OCI-LY7 (cell line): ENCODE data around the gene ING1. TPM values are rescaled to one million over a fixed set of nuclear protein-coding genes. Genes with fewer than 3 reads are reported as not detected.
A peak's percentile ranks its signal among the peaks of the same experiment; 100 is the strongest.

ENCODE experiments used
- BruUV-seq: library from RNA; stranded (reverse); fragments of 400-500 nt; replicated peaks from 2 replicates; lab custom pipeline; 2021; lab: Mats Ljungman, UMichigan
- CTCF ChIA-PET: fragments of 300-600 bp; sonication (Branson Sonifier 250); formaldehyde crosslinking; loops from one replicate; lab custom pipeline; 2022; ENCODE audit warnings: antibody characterized with exemption; ENCODE audit not compliant: unreplicated experiment; lab: Charles Lee
- POLR2A ChIA-PET: fragments of 300-600 bp; sonication (Branson Sonifier 250); formaldehyde crosslinking; loops from one replicate; lab custom pipeline; 2022; ENCODE audit warnings: antibody characterized with exemption; lab: Charles Lee
- DNase-seq: peaks from one replicate; pipeline ENCODE4 v3.0.0-alpha.2; 2015; ENCODE audit warnings: low spot score
- H2AFZ ChIP-seq: fragments of 200-600 bp; sonication (generic), shearing (Covaris generic); 2 replicates; pipeline ENCODE4 v1.6.1; 2014; ENCODE audit warnings: mild to moderate bottlenecking, antibody characterized with exemption, low read length, moderate library complexity
- H3K27ac ChIP-seq: fragments of 200-600 bp; sonication (generic); 2 replicates; pipeline ENCODE4 v1.5.1; 2014; ENCODE audit warnings: mixed run types, low read depth, mild to moderate bottlenecking, moderate library complexity, low read length, inconsistent platforms; ENCODE audit not compliant: poor library complexity, severe bottlenecking
- H3K36me3 ChIP-seq: fragments of 200-600 bp; sonication (generic); 2 replicates; pipeline ENCODE4 v1.6.1; 2014; ENCODE audit warnings: mild to moderate bottlenecking, antibody characterized with exemption, low read length, moderate library complexity, mixed read lengths; ENCODE audit not compliant: insufficient read depth
- H3K4me1 ChIP-seq: fragments of 200-600 bp; sonication (generic); 2 replicates; pipeline ENCODE4 v1.5.1; 2014; ENCODE audit warnings: mild to moderate bottlenecking, low read length; ENCODE audit not compliant: insufficient read depth, poor library complexity, severe bottlenecking
- H3K4me2 ChIP-seq: fragments of 200-600 bp; sonication (generic); 2 replicates; pipeline ENCODE4 v1.6.1; 2014; ENCODE audit warnings: mild to moderate bottlenecking, low read length
- H3K4me3 ChIP-seq: fragments of 200-600 bp; sonication (generic); 2 replicates; pipeline ENCODE4 v1.5.1; 2014; ENCODE audit warnings: mild to moderate bottlenecking, low read depth, low read length; ENCODE audit not compliant: poor library complexity, severe bottlenecking
- H3K79me2 ChIP-seq: fragments of 200-600 bp; sonication (generic); 2 replicates; pipeline ENCODE4 v1.6.1; 2016; ENCODE audit warnings: low read depth, mild to moderate bottlenecking, low read length, moderate library complexity, mixed read lengths; ENCODE audit not compliant: insufficient read depth
- H3K9me2 ChIP-seq: fragments of 200-600 bp; sonication (generic); 2 replicates; pipeline ENCODE4 v1.6.1; 2016; ENCODE audit warnings: mild to moderate bottlenecking, low read length, mixed read lengths; ENCODE audit not compliant: insufficient read depth
- H3K9me3 ChIP-seq: fragments of 200-600 bp; sonication (generic); 2 replicates; pipeline ENCODE4 v1.6.1; 2014; ENCODE audit warnings: mild to moderate bottlenecking, mixed run types, low read length, mixed read lengths
- H4K20me1 ChIP-seq: fragments of 200-600 bp; sonication (generic); 2 replicates; pipeline ENCODE4 v1.6.1; 2014; ENCODE audit warnings: mild to moderate bottlenecking, antibody characterized with exemption, low read length, moderate library complexity, mixed read lengths; ENCODE audit not compliant: insufficient read depth
- EZH2phosphoT487 ChIP-seq: fragments of 200-600 bp; sonication (generic); IDR thresholded peaks from 2 replicates; pipeline ENCODE4 v1.6.1; 2018; ENCODE audit warnings: low read depth, borderline replicate concordance, mild to moderate bottlenecking, mixed run types, antibody characterized with exemption, low read length, moderate library complexity, mixed read lengths
- intact Hi-C: fragments of 100-400 bp; cut with micrococcal nuclease; formaldehyde crosslinking; loops from one replicate; pipeline ENCODE4 v1.10.0; 2022; ENCODE audit not compliant: unreplicated experiment
- total RNA-seq, 2 experiments: library from RNA; depleted of rRNA in 1 of 2; stranded (reverse); fragments of >200 nt in 1 of 2; shearing (Covaris generic) in 1 of 2; gene quantifications; 2 replicates each; pipeline ENCODE4 v1.2.3, GENCODE V29; 2014 to 2022
- TF ChIP-seq, protein P1 (sequence below): fragments of 200-600 bp; sonication (generic); conservative IDR thresholded peaks from 2 replicates; pipeline ENCODE4 v1.5.1; 2014; ENCODE audit warnings: mild to moderate bottlenecking, antibody characterized with exemption, low read length, moderate library complexity, mixed read lengths

ING1 gene
- total RNA-seq, 2 experiments from 2014 or later, result 9.6 to 14.7 TPM

DNA sequence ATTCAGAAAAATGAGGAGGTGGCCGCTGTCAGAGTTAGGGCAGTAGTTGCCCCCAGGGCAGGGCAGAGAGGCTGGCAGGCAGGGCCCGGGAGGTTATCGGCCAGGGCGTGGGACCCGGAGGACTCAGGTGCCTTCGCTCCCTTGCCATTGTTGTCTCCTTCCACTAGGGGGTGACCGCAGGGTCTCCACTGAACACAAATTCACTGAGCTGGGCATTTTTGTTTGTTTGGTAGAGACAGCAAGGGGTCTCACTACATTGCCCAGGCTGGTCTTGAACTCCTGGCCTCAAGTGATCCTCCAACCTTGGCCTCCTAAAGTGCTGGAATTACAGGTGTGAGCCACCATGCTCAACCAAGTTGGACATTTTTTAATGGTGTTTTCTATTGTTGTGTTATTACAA is 32.6 kb upstream of the ING1 start:
- CTCF ChIA-PET, result no interaction called here

DNA sequence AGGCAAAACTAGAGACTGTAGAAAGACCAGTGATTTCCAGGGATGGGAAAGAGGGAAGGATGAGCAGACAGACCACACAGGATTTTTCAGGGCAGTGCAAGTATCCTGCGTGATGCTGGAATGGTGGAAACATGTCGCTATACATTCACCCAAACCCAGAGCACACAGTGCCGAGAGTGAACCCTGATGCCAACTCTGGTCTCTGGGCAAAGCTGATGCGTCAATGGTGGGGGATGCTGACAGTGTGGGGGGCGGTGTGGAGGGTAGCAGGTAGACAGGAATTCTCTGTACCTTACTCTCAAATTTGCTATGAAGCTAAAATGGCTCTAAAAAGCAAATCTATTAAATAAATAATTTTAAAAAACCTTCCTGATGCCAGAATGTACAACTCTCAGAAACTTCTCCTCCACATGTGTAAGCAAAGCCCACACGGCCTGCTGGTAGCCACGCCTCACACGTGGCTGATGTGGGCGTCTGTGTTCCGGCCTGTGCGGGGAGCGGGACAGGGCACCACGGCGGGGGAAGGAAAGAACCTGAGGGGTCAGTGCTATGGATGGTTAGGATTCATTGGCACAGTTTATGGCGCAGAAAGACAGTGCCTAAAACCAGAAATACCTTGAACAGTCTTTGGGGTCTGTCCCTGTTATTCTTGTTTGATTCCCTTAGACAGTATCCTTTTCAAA is 31.5 kb upstream of the ING1 start:
- Histone ChIP-seq H3K4me2 (no peak overlapping the region), H3K36me3 (peaks cover 49% of the 10 kb centered on the region; the same call in 1 of the 2 replicates), H3K9me2 (no peaks in the 10 kb centered on the region), H2AFZ (no peak overlapping the region), H3K79me2 (no peaks in the 10 kb centered on the region), H3K4me3 (no peak overlapping the region), H3K27ac (no peak overlapping the region), H4K20me1 (no peaks in the 10 kb centered on the region), H3K9me3 (no peaks in the 10 kb centered on the region), H3K4me1 (peaks cover 22% of the 10 kb centered on the region)
- TF ChIP-seq EZH2phosphoT487, result no peak
- TF ChIP-seq, protein P1, sequence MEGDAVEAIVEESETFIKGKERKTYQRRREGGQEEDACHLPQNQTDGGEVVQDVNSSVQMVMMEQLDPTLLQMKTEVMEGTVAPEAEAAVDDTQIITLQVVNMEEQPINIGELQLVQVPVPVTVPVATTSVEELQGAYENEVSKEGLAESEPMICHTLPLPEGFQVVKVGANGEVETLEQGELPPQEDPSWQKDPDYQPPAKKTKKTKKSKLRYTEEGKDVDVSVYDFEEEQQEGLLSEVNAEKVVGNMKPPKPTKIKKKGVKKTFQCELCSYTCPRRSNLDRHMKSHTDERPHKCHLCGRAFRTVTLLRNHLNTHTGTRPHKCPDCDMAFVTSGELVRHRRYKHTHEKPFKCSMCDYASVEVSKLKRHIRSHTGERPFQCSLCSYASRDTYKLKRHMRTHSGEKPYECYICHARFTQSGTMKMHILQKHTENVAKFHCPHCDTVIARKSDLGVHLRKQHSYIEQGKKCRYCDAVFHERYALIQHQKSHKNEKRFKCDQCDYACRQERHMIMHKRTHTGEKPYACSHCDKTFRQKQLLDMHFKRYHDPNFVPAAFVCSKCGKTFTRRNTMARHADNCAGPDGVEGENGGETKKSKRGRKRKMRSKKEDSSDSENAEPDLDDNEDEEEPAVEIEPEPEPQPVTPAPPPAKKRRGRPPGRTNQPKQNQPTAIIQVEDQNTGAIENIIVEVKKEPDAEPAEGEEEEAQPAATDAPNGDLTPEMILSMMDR, result no peak
- POLR2A ChIA-PET, result no interaction called here
- DNase-seq, result no peak
- intact Hi-C loops, result no loop called here
- CTCF ChIA-PET, result no interaction called here
- no TSS peak for BruUV-seq

More for the DNA sequence above, 32.6 kb upstream of the ING1 start:
- no peak for TF ChIP-seq EZH2phosphoT487
- TF ChIP-seq, protein P1, result peak; percentile 47
- POLR2A ChIA-PET, result no interaction called here
- Histone ChIP-seq H4K20me1 (no peaks in the 10 kb centered on the region), H3K27ac (no peak overlapping the region), H3K4me1 (peaks cover 26% of the 10 kb centered on the region), H3K9me3 (no peaks in the 10 kb centered on the region), H3K9me2 (no peaks in the 10 kb centered on the region), H2AFZ (no peak overlapping the region), H3K36me3 (peaks cover 42% of the 10 kb centered on the region; the same call in 1 of the 2 replicates), H3K4me3 (no peak overlapping the region), H3K79me2 (no peaks in the 10 kb centered on the region), H3K4me2 (no peak overlapping the region)
- DNase-seq, result peak; percentile 35
- BruUV-seq, result no TSS peak
- intact Hi-C loops, result no loop called here

DNA sequence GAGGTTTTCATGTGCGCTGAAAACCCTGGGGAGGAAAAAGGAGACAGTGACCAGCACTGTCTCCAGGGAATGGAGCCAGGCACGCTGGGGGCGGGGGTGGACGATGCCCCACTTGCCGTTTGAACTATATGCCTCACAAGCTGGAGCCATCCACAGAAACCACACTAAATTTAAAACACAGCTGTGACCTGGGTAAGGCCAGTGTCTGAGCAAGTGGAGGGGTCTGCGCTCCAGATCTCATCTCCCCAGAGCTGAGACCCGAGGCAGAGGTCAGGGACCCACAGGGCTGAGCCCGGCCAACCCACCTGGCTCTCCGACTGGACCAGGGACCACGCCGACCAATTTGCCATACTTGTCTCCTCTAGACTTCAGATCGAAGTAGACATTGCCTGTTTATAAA is 30.8 kb upstream of the ING1 start:
- intact Hi-C loops, result no loop called here
- Histone ChIP-seq H3K4me2 (no peak overlapping the region), H3K4me3 (no peak overlapping the region), H3K27ac (no peak overlapping the region), H4K20me1 (no peaks in the 10 kb centered on the region), H3K9me2 (no peaks in the 10 kb centered on the region), H3K36me3 (peaks cover 52% of the 10 kb centered on the region; the same call in 1 of the 2 replicates), H2AFZ (no peak overlapping the region), H3K9me3 (no peaks in the 10 kb centered on the region), H3K79me2 (no peaks in the 10 kb centered on the region), H3K4me1 (peaks cover 16% of the 10 kb centered on the region)
- TF ChIP-seq, protein P1, result no peak
- TF ChIP-seq EZH2phosphoT487, result no peak
- POLR2A ChIA-PET, result no interaction called here
- DNase-seq, result no peak
- CTCF ChIA-PET, result interaction anchor here (0.6 kb wide), 1 partner anchor 89 kb away, joined by 3 read pairs; no protein-coding TSS in a partner anchor
- BruUV-seq, result no TSS peak
